H1 (cell line): ENCODE measurements around the gene MAPK8IP1. TPM values are rescaled to one million over a fixed set of nuclear protein-coding genes. Genes with fewer than 3 reads are reported as not detected.

ENCODE experiments used
- CTCF ChIA-PET: fragments of 300-600 bp; sonication (Branson Sonifier 250); formaldehyde crosslinking; loops from one replicate; lab custom pipeline; 2021; ENCODE audit not compliant: partially characterized antibody; lab: Charles Lee
- POLR2A ChIA-PET: fragments of 300-600 bp; sonication (Branson Sonifier 250); formaldehyde crosslinking; loops from one replicate; lab custom pipeline; 2021; ENCODE audit warnings: inconsistent platforms; ENCODE audit not compliant: partially characterized antibody; lab: Charles Lee
- DNase-seq, 2 experiments: peaks; one replicate each; pipeline versions ENCODE4 v3.0.0 to v3.0.0-alpha.2; 2010 to 2022; ENCODE audit warnings: low spot score in 2 of 2, low read depth in 1 of 2, mixed read lengths in 1 of 2
- FAIRE-seq: peaks from 2 replicates; lab custom pipeline; 2011; peaks lifted over from hg19 to GRCh38; lab: Jason Lieb, UNC
- H2AFZ ChIP-seq: 2 replicates; pipeline ENCODE4 v1.8.1; 2012; ENCODE audit warnings: low read length, inconsistent platforms
- H2AK5ac ChIP-seq: 2 replicates; pipeline ENCODE4 v1.6.1; 2013; ENCODE audit warnings: low read depth, low read length
- H2BK120ac ChIP-seq: replicated peaks from 2 replicates; pipeline ENCODE3; 2013; ENCODE audit warnings: low read depth, low read length, inconsistent platforms
- H2BK12ac ChIP-seq: 2 replicates; pipeline ENCODE4 v1.6.1; 2013; ENCODE audit warnings: low read depth, low read length
- H2BK15ac ChIP-seq: 2 replicates; pipeline ENCODE4 v1.6.1; 2013; ENCODE audit warnings: low read length
- H2BK20ac ChIP-seq: 2 replicates; pipeline ENCODE4 v1.6.1; 2013; ENCODE audit warnings: low read length
- H2BK5ac ChIP-seq: 2 replicates; pipeline ENCODE4 v1.6.1; 2013; ENCODE audit warnings: low read depth, low read length
- H3K14ac ChIP-seq: 2 replicates; pipeline ENCODE4 v1.6.1; 2013; ENCODE audit warnings: inconsistent platforms; ENCODE audit not compliant: insufficient read length
- H3K18ac ChIP-seq: 2 replicates; pipeline ENCODE4 v1.6.1; 2013; ENCODE audit warnings: low read length; ENCODE audit errors: extremely low read depth
- H3K23ac ChIP-seq: 2 replicates; pipeline ENCODE4 v1.6.1; 2013; ENCODE audit warnings: inconsistent platforms; ENCODE audit not compliant: insufficient read length
- H3K23me2 ChIP-seq: 2 replicates; pipeline ENCODE4 v1.6.1; 2013; ENCODE audit warnings: low read depth, low read length
- H3K27ac ChIP-seq: 2 replicates; pipeline ENCODE4 v1.6.1; 2011; ENCODE audit warnings: low read depth, low read length, inconsistent platforms
- H3K27me3 ChIP-seq, 4 experiments: replicated peaks in 1 of 4; 1 replicate in 1 of 4; 2 replicates in 3 of 4; pipeline versions ENCODE4 v1.6.1 to v1.8.1; 2011 to 2013; ENCODE audit warnings: low read length in 3 of 4, mild to moderate bottlenecking in 3 of 4, inconsistent platforms in 2 of 4, mixed read lengths in 2 of 4, moderate library complexity in 1 of 4; ENCODE audit not compliant: control insufficient read depth in 3 of 4, insufficient read depth in 3 of 4; ENCODE audit errors: extremely low read depth in 1 of 4
- H3K36me3 ChIP-seq, 4 experiments: 2 replicates each; pipeline versions ENCODE4 v1.6.1 to v1.8.1; 2011 to 2013; ENCODE audit warnings: mild to moderate bottlenecking in 4 of 4, low read length in 3 of 4, moderate library complexity in 2 of 4, control low read depth in 1 of 4, inconsistent platforms in 1 of 4; ENCODE audit not compliant: insufficient read depth in 4 of 4, control insufficient read depth in 2 of 4
- H3K4ac ChIP-seq: replicated peaks from 2 replicates; pipeline ENCODE3; 2013; ENCODE audit warnings: low read length, low read depth, mixed read lengths, inconsistent platforms; ENCODE audit not compliant: insufficient read length
- H3K4me1 ChIP-seq, 4 experiments: replicated peaks in 1 of 4; 1 replicate in 1 of 4; 2 replicates in 3 of 4; pipeline versions ENCODE4 v1.6.1 to v1.8.1; 2011 to 2013; ENCODE audit warnings: low read length in 3 of 4, inconsistent platforms in 2 of 4, mixed read lengths in 1 of 4; ENCODE audit not compliant: insufficient read depth in 4 of 4, control insufficient read depth in 3 of 4
- H3K4me2 ChIP-seq, 2 experiments: 2 replicates each; pipeline versions ENCODE4 v1.6.1 to v1.8.1; 2011 to 2013; ENCODE audit warnings: low read depth in 2 of 2, low read length in 2 of 2, control low read depth in 1 of 2, inconsistent platforms in 1 of 2, mild to moderate bottlenecking in 1 of 2; ENCODE audit not compliant: insufficient read depth in 1 of 2
- H3K4me3 ChIP-seq, 4 experiments: fragments of 200-600, 300-600 bp in 1 of 4; sonication (generic), shearing (Covaris generic), sonication (Bioruptor Twin) in 1 of 4; 2 replicates each; pipeline versions ENCODE4 v1.5.1 to v1.8.1; 2011 to 2016; ENCODE audit warnings: low read length in 4 of 4, low read depth in 3 of 4, control low read depth in 2 of 4, inconsistent platforms in 2 of 4, mild to moderate bottlenecking in 2 of 4, mixed read lengths in 1 of 4, moderate library complexity in 1 of 4; ENCODE audit not compliant: insufficient read depth in 2 of 4; ENCODE audit errors: extremely low read depth in 1 of 4
- H3K56ac ChIP-seq: replicated peaks from 2 replicates; pipeline ENCODE3; 2013; ENCODE audit warnings: low read depth, mild to moderate bottlenecking, mixed read lengths, low read length, inconsistent platforms; ENCODE audit not compliant: insufficient read length
- H3K79me1 ChIP-seq: 2 replicates; pipeline ENCODE4 v1.6.1; 2013; ENCODE audit warnings: low read depth, low read length, control low read depth
- H3K79me2 ChIP-seq, 2 experiments: 2 replicates each; pipeline versions ENCODE4 v1.6.1 to v1.8.1; 2012 to 2013; ENCODE audit warnings: low read length in 2 of 2, mild to moderate bottlenecking in 2 of 2, inconsistent platforms in 1 of 2; ENCODE audit not compliant: insufficient read depth in 2 of 2, control insufficient read depth in 1 of 2
- H3K9ac ChIP-seq, 4 experiments: replicated peaks in 1 of 4; 1 replicate in 1 of 4; 2 replicates in 3 of 4; pipeline versions ENCODE4 v1.6.1 to v1.8.1; 2011 to 2013; ENCODE audit warnings: low read depth in 3 of 4, low read length in 3 of 4, control low read depth in 2 of 4, mild to moderate bottlenecking in 2 of 4, moderate library complexity in 2 of 4, inconsistent platforms in 1 of 4; ENCODE audit errors: extremely low read depth in 1 of 4
- H3K9me3 ChIP-seq, 2 experiments: 2 replicates each; pipeline versions ENCODE4 v1.6.1 to v1.8.1; 2012 to 2013; ENCODE audit warnings: mild to moderate bottlenecking in 2 of 2, moderate library complexity in 2 of 2, control low read depth in 1 of 2, inconsistent platforms in 1 of 2, low read depth in 1 of 2, low read length in 1 of 2, mixed read lengths in 1 of 2; ENCODE audit not compliant: insufficient read depth in 2 of 2
- H4K20me1 ChIP-seq, 2 experiments: replicated peaks in 1 of 2; 2 replicates each; pipeline versions ENCODE3 to v1.8.1; 2011 to 2013; ENCODE audit warnings: inconsistent platforms in 2 of 2, low read length in 2 of 2, mild to moderate bottlenecking in 1 of 2; ENCODE audit not compliant: insufficient read depth in 2 of 2, control insufficient read depth in 1 of 2
- H4K5ac ChIP-seq: 2 replicates; pipeline ENCODE4 v1.6.1; 2013; ENCODE audit warnings: low read length, low read depth, mixed read lengths, inconsistent platforms; ENCODE audit not compliant: insufficient read length
- H4K8ac ChIP-seq: 2 replicates; pipeline ENCODE4 v1.8.0; 2013; ENCODE audit warnings: mild to moderate bottlenecking, moderate library complexity, low read length, inconsistent platforms; ENCODE audit not compliant: insufficient read depth; ENCODE audit errors: extremely low read depth
- H4K91ac ChIP-seq: replicated peaks from 2 replicates; pipeline ENCODE3; 2013; ENCODE audit warnings: low read length, mixed read lengths, inconsistent platforms; ENCODE audit not compliant: insufficient read length
- CBX8 ChIP-seq: fragments of 300-800, 300-1000 bp; sonication (generic); IDR thresholded peaks from 2 replicates; pipeline ENCODE4 v1.7.1; 2016; ENCODE audit warnings: low read depth, low read length, borderline replicate concordance
- CTCF ChIP-seq, 3 experiments: IDR thresholded peaks; 1 replicate in 2 of 3; 2 replicates in 1 of 3; pipeline versions ENCODE4 v1.5.1 to v1.6.1; 2011; ENCODE audit warnings: low read length in 3 of 3, mild to moderate bottlenecking in 3 of 3, inconsistent platforms in 2 of 3, low read depth in 1 of 3, moderate library complexity in 1 of 3; ENCODE audit not compliant: insufficient read depth in 1 of 3; ENCODE audit errors: control extremely low read depth in 1 of 3
- KDM4A ChIP-seq: IDR thresholded peaks from one replicate; pipeline ENCODE4 v1.7.1; 2012; ENCODE audit warnings: low read depth, mild to moderate bottlenecking, moderate library complexity, low read length, inconsistent platforms; ENCODE audit not compliant: severe bottlenecking
- TEAD4 ChIP-seq: IDR thresholded peaks from 2 replicates; pipeline ENCODE4 v1.6.1; 2012; ENCODE audit warnings: low read depth, low read length, inconsistent platforms, mixed read lengths
- USF2 ChIP-seq: IDR thresholded peaks from 2 replicates; pipeline ENCODE4 v1.6.1; 2011; ENCODE audit warnings: low read length, improper control_type of control experiment
- ZNF274 ChIP-seq: IDR thresholded peaks from 2 replicates; pipeline ENCODE4 v1.7.0; 2012; ENCODE audit warnings: low read length, borderline replicate concordance; ENCODE audit errors: extremely low read depth
- WGBS, 2 experiments: shearing (Covaris generic) in 1 of 2; methylation state at CpG; one replicate each; pipeline versions ENCODE4 v1.1.6 to v1.1.7; 2013 to 2015; ENCODE audit warnings: low lambda C conversion rate in 2 of 2, mixed read lengths in 2 of 2, inconsistent platforms in 1 of 2, low coverage in 1 of 2, missing lambda C conversion rate in 1 of 2; ENCODE audit not compliant: insufficient replicate concordance in 2 of 2, insufficient coverage in 1 of 2, insufficient read length in 1 of 2; ENCODE audit errors: extremely low coverage in 1 of 2, missing lambda C conversion rate in 1 of 2; 5-methylcytosine and 5-hydroxymethylcytosine counted together
- polyA plus RNA-seq, 7 experiments: library from polyadenylated mRNA; depleted of rRNA in 3 of 7; stranded (reverse) in 5 of 7; unstranded in 2 of 7; fragments of >200 nt in 5 of 7; fragments of 200-250 nt in 2 of 7; gene quantifications; 1 replicate in 5 of 7; 2 replicates in 1 of 7; 4 replicates in 1 of 7; pipeline versions ENCODE4 v1.2.1 to v1.2.3, GENCODE V29; 2011 to 2013; ENCODE audit warnings: missing spikeins in 2 of 7, mixed read lengths in 2 of 7
- total RNA-seq: library from RNA; stranded (reverse); fragmentation: NEBNext Ultra II Directional; extraction: Animal tissue kit (Norgen Biotek cat#: 25700); gene quantifications from 2 replicates; pipeline ENCODE4 v1.2.1, GENCODE V29; 2021

Gene MAPK8IP1
- total and polyA plus RNA-seq, 2 of the 8 experiments (the other 6 are each of a cell fraction or from before 2014, with no cell fraction given): 32.4 to 40.1 TPM

GRCh38 chr11:45860764-45861510 is 24.5 kb upstream of the MAPK8IP1 start:
- FAIRE-seq: no peak
- TF ChIP-seq KDM4A (no peak), USF2 (no peak), ZNF274 (no peak), CTCF (IDR thresholded peaks at IDR 0.05; ENCODE audit: control extremely low read depth in 1 of 3, insufficient read depth in 1 of 3, low read depth in 1 of 3, low read length in 3 of 3) (no peak), CBX8 (no peak), TEAD4 (no peak)

More at GRCh38 chr11:45860764-45861510, 24.5 kb upstream of the MAPK8IP1 start:
- ChIA-PET CTCF (interaction anchor here (0.6 to 8.6 kb wide), 8 partner anchors 11 to 509 kb away, joined by 3 to 90 read pairs (median 4); no protein-coding TSS in a partner anchor), POLR2A (interaction anchor here (1.0 to 4.7 kb wide), 2 partner anchors 13 to 23 kb away, joined by 3 to 17 read pairs; partner anchors contain the start of gene CRY2)
- Histone ChIP-seq H3K79me1 (no peaks in the 10 kb centered on the region; the same call in 1 of the 2 replicates), H3K9me3 (no peaks in the 10 kb centered on the region), H3K18ac (no peak overlapping the region), H4K20me1 (no peaks in the 10 kb centered on the region), H2BK15ac (no peak overlapping the region), H2BK12ac (no peak overlapping the region), H4K91ac (no peak overlapping the region), H3K14ac (no peak overlapping the region), H4K8ac (no peak overlapping the region), H2AFZ (no peak overlapping the region), H3K4ac (no peak overlapping the region), H2BK5ac (no peak overlapping the region), H3K4me1 (peaks cover 6 to 18% (median 13%) of the 10 kb centered on the region in 4 experiments; a peak in 5 of 7 replicates), H4K5ac (no peak overlapping the region), H3K36me3 (peaks cover 3 to 27% (median 9%) of the 10 kb centered on the region in 4 experiments; a peak in 5 of 8 replicates), H3K79me2 (no peaks in the 10 kb centered on the region), H2AK5ac (no peak overlapping the region), H2BK20ac (no peak overlapping the region), H3K4me3 (no peak overlapping the region), H3K56ac (no peak overlapping the region), H3K4me2 (no peak overlapping the region), H3K27ac (no peak overlapping the region), H2BK120ac (no peak overlapping the region), H3K23me2 (no peaks in the 10 kb centered on the region), H3K9ac (no peak overlapping the region), H3K23ac (no peak overlapping the region), H3K27me3 (no peaks in the 10 kb centered on the region)
- no peak for DNase-seq
- 93% methylated on average over 10 of the region's 10 CpGs; no CpG with 5 or more reads in 1 of the 2 experiments for WGBS, 2 experiments
